Measurements from ENCODE around the gene PRSS21.
A peak's percentile ranks its signal among the peaks of the same experiment; 100 is the strongest.

Gene PRSS21

DNA sequence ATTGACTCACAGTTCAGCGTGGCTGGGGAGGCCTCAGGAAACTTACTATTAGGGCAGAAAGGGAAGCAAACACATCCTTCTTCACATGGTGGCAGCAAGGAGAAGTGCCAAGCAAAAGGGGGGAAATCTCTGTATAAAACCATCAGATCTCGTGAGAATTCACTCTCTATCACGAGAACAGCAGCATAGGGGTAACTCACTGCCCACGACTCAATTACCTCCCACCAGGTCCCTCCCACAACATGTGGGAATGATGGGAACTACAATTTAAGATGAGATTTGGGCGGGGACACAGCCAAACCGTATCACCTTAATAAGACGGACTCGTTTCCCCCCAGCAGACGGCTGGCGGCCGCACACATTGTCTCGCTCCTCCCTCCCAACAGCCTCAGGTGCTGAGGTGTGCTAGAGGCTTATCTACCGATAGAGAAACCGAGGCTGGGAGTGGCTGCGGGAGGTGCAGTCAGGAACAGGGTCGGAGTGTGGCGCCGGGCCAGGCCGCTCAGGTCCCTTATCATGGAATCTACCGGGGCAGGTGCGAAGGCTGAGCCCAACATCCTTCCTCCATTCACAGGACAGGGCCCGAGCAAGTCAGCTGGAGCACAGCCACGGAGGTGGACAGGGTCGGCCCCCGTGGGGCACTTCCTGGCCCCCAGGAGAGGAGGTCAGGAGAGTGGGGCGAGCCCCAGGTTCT, 8.2 kb downstream of the PRSS21 start:
- DNase-seq (ENCODE audit: low read depth in 2 of 2, low spot score in 1 of 2) = no peak

DNA sequence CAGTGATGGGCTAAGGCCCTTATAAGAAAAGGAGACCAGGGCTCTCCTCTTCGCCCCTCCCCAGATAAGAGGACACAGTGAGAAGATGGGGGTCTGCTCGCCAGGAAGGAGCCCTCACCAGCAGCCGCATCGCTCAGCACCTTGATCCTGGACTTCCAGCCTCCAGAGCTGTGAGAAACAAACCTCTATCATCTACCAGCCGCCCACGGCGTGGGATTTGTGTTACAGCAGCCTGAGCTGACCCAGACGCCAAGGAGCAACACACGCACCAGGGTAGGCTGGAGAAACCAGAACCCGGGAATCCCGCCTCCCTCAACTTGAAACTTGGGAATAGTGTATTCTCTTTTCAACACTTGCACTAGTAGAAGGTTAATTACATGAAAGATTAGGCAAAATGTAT, 8.9 kb downstream of the PRSS21 start:
- DNase-seq (ENCODE audit: low read depth in 2 of 2, low spot score in 1 of 2) = no peak

DNA sequence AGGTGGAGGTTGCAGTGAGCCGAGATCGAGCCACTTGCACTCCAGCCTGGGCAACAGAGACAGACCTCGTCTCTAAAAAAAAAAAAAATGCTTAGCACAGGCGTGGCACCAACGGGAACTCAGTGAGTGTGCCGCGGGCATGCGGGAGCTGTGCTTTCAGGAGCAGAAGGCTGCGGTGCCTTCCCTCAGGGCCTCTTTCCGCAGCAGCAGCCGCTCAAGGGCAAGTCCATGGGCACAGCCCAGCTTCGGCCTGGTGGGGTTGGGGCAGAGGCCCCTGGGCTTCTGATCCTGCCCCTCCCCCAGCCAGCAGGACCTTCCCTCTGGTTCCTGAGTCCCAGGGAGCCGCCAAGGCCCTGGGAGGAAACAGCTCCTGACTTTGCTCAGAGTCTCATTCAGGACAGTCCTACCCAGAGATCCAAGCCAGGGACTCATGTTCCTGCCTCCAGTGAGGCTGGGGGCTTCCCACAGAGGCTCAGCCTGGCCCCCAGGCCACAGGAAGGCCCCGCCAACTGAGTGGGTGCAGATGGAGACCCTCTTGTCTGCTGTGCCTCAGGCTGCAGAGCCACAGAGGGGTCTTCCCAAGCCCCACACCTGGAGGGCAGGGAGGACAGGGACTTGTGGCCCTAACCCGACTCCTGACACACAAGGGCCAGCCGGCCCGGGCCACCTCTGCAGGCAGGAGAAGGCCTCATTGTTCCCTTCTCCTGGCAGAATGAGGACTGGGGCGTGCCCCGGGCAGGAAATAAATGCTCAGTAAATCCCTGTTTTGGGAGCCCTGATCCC, 9.7 kb downstream of the PRSS21 start:
- DNase-seq (ENCODE audit: low read depth in 2 of 2, low spot score in 1 of 2) = no peak

DNA sequence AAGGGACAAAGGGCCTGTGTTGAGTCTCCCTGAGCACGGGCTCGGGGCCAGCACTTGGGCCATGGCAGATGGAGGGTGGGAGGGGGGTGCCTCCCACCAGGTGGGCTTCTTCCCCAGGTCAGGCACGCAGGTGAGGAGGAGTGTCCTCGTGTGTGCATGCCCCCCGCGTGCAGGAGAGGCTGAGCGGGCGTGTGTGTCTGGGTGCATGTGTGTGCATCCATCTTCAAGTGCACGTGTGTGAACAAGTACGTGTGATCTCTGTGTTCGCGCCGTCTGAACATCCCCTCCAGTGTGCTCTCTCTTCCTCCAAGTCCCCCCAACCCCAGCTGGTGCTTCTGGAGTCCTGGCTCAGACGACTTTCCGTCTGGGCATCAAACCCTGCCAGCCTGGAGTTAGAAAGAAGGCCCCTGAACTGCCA, 10.3 kb downstream of the PRSS21 start:
- no peak for DNase-seq (ENCODE audit: low read depth in 2 of 2, low spot score in 1 of 2)

DNA sequence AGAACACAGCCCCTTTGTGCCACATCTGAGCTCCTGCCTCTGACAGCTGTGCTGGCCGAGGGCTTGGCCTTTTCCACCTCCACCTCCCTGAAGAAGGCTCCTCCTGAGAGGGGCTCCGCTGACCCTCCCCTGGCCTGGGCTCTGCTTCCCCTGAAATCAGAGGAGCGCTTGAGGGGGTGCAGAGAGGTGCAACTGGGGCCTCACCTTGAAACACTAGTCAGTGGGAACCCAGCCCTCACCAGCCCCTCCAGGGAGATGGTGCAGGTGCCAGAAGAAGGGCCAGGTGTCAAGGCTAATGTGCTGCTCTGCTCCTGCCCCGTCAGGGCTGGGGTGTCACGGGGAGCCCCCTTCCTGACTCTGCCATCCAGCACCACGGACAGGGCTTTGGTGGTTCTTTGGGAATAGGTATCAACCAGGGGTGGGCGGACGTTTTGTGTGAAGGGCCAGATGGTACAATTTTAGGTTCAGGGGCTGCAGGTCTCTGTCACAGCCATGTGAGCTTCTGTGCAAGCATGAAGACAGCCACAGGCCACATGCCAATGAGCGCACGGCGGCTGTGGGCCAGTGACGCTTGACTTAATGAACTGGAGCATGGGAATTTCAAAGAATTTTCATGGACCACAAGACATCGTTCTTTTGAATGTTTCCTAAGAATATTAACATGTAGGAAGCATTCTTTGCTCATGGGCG, 10.9 kb downstream of the PRSS21 start:
- DNase-seq (ENCODE audit: low read depth in 2 of 2, low spot score in 1 of 2) = no peak

DNA sequence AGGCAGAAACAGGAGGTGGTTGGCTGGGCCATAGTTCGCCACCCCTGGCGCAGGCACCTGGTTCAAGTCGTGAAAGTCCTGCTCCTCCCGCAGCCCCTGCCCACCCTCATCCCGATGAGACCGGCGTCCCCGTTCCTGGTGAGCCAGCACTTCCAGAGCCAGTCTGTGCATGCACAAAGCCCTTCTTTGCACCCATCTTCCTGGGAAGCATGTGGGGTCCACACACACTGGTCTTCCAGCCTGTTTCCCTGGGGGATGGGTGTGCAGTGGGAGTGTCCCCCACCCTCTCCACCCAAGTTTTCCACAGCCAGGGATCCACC, 11.4 kb downstream of the PRSS21 start:
- DNase-seq (ENCODE audit: low read depth in 2 of 2, low spot score in 1 of 2) = no peak

DNA sequence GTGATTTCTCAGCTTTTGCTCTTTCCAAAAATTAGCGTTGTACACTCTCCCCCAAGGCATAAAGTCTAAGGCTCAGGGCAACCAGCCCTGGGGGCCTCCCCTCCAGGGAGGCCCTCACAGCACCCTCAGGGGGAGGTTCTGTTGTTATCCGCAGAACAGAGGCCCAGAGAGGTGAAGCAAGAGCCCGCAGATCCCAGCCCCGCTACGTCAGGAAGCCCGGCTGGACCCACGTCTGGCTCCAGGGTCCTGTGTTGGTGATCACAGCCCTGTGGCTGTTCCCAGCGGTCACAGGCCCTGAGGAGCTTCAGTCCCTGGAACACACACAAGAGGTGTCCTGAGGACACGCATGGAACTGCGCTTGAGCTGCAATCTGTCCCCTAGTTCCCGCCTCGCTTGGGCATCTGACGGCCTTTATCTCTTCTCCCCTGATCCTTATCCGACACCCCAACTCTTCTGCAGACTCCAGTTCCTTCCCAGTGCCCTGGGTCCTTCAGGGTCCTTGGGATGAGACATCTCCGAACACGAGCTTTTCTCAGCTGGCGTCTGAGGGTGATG, 11.9 kb downstream of the PRSS21 start:
- DNase-seq (ENCODE audit: low read depth in 2 of 2, low spot score in 1 of 2) = no peak

DNA sequence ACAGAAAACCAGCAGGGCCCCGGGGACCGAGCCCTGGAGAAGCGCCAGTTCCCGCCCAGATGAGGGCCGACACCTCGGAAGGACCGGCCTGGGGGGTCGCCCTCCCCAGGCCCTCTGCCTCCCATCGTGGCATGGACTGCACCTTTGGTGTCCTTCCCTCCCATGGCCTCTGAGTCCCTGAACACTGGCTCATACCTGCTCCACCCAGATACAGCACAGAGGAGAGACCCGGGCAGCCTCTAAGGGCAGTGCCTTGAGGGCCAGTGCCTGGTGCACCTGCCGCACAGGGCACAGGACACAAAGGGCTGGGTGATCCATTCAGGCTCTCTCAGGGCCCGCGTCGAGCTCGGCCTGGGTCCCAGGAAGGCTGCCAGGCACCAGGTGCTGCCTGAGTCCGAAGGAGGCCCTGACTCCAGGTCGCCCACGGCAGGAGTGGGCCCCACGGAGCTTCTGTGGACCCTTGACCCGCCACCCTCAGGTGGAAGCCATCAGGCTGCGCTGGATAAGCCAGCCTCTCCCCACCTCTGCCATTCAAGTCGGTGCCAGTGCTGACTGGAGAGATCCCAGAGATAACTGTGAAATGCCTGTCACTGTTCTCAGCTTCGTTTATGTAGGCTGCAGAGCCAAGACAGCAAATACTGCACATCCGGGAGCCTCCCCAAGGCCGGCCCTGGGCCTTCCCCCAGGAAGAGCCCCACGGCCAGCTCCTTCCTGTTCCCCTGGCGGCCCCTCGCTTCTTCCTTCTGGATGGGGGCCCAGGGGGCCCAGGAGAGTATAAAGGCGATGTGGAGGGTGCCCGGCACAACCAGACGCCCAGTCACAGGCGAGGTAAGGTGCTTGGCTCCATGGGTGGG, 12.7 kb downstream of the PRSS21 start, which contains the start of gene ZG16B:
TSS of gene ZG16B (plus strand) at position 803 of the 854 bp plus-strand sequence. CDS start 139 bp downstream, outside the sequence.
- no peak for DNase-seq (ENCODE audit: low read depth in 2 of 2, low spot score in 1 of 2)

DNA sequence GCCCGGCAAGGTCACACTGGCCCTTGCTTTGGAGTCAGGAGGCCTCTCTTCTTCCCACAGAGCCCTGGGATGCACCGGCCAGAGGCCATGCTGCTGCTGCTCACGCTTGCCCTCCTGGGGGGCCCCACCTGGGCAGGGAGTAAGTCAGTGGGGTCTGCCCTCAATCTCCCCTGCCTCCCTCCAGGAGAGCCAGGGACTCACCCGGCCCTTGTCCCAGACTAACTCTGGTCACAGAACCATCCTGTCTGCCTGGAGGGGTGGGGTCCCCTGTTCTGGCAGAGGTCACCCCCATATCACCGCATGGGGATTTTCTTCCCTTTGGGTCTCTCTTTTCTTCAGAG, 13.3 kb downstream of the PRSS21 start:
- DNase-seq (ENCODE audit: low read depth in 2 of 2, low spot score in 1 of 2) = no peak

DNA sequence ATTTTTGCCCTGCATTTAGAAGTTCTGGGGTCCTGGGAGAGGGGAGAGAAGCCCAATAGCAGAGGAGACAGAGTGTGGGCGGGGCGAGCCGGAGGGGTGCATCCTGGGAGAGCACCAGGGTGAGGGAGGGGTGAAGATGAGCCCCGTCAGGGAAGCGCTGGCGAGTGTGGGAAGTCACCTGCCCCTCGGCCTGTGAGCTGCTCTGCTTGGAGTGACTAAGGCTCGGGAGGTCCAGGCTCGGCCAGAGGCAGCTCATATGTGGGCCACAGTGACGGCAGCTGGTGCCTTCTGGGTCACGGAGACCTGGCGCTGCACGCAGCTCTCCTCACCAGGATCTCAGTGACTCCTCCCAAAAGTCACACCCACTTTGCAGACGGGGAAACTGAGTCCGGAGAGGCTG, 14.2 kb downstream of the PRSS21 start:
- DNase-seq (ENCODE audit: low read depth in 2 of 2, low spot score in 1 of 2) = no peak

DNA sequence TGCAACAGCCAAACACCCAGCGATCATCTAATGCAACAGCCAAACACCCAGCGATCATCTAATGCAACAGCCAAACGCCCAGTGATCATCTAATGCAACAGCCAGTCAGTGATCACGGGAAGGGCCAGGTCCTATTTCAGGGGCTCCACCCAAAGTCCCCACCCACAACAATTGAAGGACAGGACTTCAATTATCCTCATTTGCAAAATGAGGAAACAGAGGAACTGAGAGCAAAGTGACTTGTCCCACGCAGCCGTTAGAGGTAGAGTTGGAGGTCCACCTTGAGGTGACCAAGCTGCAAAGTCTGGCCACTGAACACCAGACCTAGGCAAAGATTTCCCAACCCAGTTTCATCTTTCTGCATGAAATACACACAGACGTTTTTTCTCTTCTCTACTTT, 16.7 kb downstream of the PRSS21 start:
- no peak for DNase-seq (ENCODE audit: low read depth in 2 of 2, low spot score in 1 of 2)

DNA sequence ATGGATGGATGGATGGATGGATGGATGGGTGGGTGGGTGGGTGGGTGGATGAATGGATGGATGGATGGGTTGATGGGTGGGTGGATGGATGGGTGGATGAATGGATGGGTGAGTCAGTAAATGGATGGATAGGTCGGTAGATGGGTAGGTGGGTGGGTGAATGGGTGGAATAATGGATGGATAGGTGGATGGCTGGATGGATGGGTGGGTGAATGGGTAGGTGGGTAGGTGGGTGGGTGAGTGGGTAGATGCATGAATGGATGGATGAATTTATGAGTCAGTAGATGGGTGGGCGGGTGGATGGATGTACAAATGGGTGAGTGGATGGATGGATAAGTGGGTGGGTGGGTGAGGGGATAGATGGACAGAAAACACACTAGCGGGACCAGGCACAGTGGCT, 17.9 kb downstream of the PRSS21 start:
- DNase-seq (ENCODE audit: low read depth in 2 of 2, low spot score in 1 of 2) = no peak

DNA sequence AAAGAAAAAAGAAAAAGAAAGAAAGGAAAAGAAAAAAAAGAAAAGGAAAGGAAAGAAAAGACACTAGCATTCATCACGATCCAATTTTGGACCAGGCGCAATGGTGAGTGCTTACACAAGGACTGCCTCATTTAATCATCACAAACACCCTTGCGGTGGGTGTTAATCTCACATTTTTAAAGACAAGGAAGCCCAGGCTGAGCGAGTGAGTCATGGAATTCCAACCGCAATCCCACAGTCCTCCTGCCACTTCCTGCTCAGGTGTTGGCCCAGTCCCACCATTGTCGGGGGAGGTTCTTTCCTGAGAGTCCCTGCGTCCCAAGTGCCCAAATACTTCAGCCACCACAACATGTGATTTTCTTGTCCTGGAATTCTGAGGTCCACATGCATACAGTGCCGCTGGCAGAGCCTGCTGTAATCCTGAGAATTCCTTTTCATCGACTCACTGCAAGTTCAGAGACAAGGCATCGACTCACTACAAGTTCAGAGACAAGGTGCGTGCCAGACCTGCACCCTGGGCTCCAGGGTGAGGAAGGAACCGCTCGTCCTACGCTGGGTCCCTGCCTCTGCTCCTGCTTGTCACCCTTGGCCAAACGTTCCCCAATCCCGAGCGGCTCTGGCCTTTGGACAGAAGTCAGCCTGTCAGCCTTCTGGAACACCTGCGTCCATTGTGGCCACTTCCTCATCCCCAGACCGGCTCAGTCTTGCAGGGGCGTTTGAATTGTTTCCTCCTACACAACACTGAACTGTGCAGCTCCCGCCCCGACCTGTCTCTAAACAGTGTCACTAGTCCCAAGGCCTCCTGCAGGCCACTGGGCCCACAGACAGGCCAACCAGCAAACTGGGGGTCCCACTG, 18.8 kb downstream of the PRSS21 start:
- no peak for DNase-seq (ENCODE audit: low read depth in 2 of 2, low spot score in 1 of 2)

DNA sequence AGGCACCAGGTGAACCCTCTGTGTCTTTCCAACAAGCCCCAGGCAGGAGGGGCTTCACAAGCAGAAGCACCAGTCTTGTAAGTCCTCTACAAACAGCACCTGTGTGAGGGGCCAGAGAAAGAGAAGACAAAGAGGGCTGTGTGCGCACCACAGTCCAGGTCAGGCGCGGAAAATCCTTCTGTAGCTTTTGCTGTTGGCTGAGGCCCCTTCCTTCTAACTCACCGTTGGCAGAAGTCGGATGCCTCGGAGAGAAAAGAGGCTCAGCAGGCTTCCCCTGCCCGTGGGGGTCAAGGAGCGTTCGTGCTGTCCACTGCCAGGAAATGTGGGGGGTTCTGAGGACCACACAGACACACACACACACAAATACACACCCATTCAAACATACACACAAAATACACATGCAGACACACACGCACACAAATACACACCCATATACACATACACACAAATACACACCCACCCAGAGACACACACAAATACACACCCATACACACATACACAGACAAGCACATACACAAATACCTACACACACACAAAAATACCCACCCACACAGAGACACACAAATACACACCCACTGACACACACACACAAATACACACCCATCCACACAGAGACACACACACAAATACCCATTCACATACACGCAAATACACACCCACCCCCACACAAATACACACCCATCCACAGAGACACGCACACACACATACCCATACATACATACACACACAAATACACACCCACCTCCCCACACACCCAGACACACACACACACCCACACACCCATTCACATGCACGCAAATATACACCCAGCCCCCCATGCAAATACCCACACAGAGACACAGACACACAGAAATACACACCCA, 19.8 kb downstream of the PRSS21 start:
- no peak for DNase-seq (ENCODE audit: low read depth in 2 of 2, low spot score in 1 of 2)

DNA sequence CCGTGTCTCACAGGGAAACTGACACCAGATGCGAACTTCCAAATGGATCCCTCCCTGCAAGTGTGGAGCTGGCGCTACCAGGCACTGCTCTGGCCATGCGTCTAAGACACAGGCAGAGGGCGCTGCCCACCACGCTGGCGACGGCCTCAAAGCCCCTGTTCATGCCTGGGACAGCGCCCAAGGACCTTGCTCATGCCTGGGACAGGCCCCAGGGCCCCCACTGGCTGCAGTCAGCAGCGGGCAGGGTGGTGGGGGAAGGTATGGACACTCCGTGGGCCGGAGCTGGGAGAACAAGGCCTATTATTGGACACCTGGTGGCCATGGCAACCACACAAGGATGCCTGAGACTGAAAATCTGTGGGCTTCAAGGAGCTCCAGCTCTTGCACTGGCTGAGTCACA, 21.9 kb downstream of the PRSS21 start:
- DNase-seq (ENCODE audit: low read depth in 2 of 2, low spot score in 1 of 2) = peak in 1 of 2 donors; percentile 19

DNA sequence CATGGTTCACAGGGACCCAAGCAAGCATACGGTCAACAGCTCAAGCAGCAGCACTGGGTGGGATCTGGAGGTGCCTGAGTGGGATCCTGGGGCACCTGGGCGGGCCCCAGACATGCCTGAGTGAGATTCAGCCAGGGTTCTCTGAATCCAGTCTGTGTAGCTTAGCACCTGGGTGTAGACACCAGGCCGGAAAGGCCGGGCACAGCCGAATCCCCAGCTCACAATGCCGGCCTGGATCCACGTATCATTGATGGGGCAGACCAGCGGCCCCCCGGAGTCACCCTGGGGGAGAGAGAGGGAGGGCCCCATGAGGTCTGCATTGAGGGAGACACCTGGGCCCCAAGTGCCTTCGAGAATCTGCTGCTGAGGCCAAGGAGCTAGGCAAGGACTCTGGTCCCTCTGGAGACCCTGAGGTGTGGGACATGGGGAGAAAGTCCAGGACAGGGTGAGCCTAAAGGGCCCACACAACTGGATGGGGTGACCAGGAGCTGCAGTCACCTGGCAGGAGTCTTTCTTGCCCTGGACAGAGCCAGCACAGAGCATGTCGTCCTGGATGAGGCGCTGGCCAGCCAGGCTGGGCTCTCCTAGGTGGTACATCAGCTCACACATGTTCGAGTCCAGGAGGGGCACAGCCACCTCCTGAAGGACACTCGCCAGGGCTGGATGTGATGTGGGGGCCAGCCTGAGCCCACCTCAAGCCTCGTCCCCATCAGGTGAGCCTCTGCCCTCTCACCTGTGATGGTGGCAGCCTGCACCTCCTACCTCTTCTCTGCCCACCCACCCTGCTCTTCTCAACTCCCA, 22.8 kb downstream of the PRSS21 start:
- DNase-seq (ENCODE audit: low read depth in 2 of 2, low spot score in 1 of 2) = no peak

DNA sequence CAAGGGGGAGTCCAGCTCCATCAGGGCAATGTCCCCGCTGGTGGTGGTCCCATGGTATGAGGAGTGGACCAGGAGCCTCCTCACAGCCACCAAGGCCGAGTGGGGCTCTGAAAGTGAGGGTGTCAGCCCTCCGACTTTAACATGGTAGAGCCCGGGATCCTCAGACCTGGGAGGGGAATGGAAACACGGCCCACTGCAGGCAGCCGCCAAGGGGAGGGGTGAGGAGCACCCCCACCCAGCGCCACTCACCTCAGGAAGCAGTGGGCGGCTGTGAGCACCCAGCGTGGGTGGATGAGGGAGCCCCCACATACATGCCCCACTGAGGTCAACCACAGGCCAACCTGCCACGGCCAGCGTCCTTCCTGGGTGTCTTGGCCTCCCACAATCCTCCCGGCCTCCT, 23.9 kb downstream of the PRSS21 start:
- no peak for DNase-seq (ENCODE audit: low read depth in 2 of 2, low spot score in 1 of 2)

DNA sequence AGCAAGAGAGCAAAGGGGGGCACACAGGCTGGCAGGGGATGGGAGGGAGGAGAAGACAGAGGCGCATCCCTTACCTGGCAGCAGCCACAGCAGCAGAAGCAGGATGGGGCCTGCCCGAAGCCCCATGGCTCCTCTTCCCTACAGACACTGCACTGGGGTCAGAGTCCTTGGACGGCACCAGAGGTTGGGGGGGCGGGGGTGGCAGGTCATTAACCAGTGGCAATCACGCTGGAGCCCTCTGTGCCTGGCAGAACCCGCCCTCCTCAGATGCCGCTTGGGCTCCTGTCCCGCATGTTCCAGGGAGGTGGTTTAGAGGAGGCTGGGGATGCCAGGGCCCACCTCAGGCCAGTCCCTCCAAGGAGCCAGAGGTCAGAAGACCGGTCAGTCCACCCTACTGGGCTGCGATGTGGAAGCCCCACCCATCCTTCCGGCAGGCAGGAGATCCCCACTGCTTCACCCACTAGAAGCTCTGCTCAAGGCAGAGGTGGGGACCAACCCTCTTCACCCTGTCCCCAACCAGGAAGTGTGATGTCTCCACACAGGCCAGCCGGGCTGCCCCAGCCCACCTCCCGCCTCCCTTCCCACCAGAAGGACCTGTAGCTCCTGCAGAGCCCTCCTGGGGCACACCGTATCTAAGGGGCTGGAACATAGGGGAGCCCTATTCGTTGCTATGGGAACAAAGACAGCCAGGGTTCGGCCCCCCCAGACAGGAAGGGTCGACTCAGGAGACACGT, 24.7 kb downstream of the PRSS21 start:
- DNase-seq (ENCODE audit: low read depth in 2 of 2, low spot score in 1 of 2) = no peak

Measured in stimulated activated CD8-positive, alpha-beta memory T cell treated with anti-CD3 and anti-CD28 coated beads, Interleukin-4, amount 100 ng/mL, for 4 hours (primary cell).